ENCODE results near the gene MAN1A2. TPM values are rescaled to one million over a fixed set of nuclear protein-coding genes. Genes with fewer than 3 reads are reported as not detected.

MAN1A2 gene
- total and polyA plus RNA-seq, 5 donors from 2014 or later: 27.2 to 113 (median 43.8) TPM

- H3K27ac Mint-ChIP-seq: no peak overlapping the region
- H3K4me1 Mint-ChIP-seq: no peaks in the 10 kb centered on the region
- H3K36me3 ChIP-seq (ENCODE audit: control insufficient read depth, insufficient read depth, low read length): no peaks in the 10 kb centered on the region
Measured at GRCh38 chr1:117327011-117327410, 40.2 kb upstream of the MAN1A2 start.

DNA sequence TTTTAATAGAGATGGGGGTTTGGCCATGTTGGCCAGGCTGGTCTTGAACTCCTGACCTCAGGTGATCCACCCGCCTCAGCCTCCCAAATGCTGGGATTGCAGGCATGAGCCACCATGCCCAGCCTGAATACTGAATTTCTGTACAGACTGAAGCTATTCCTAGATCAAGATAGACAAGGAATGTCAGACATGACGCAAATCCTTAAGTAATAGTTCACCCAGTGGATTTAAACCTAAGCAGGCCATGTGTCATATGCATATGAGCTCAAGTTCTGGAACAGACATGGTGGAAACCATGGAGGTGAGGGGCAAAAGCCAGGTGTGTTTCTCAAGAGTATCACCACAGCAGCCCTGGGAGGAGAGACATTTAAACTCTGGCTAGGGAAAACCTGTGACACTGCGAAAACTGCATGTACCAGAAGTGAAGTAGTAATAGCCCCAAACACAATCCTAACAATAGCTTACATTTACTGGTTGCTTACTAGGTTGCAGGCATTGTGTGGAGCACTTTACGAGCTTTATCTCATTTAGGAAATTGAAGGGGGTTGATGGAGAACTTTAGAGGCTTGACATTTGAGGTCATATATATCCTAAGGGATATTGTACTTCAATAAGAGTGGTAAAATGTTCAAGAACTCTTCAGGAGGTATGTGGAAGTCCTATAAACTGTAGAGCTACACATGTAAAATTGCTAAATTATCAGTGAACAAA, 31.7 kb upstream of the MAN1A2 start:
- DNase-seq (no peak), ATAC-seq (ENCODE audit: low read depth in 2 of 2) (no peak)
- Histone ChIP-seq H3K4me1 (ENCODE audit: control insufficient read depth, insufficient read depth, low read length, poor library complexity, severe bottlenecking) (peaks cover 9% of the 10 kb centered on the region), H3K9me3 (ENCODE audit: control insufficient read depth in 2 of 2, low read length in 2 of 2) (no peaks in the 10 kb centered on the region), H3K36me3 (ENCODE audit: control insufficient read depth, insufficient read depth, low read length) (no peaks in the 10 kb centered on the region), H3K27me3 (ENCODE audit: control insufficient read depth, insufficient read depth, low read length) (no peaks in the 10 kb centered on the region), H3K4me3 (ENCODE audit: low read depth, low read length) (no peak overlapping the region), H3K27ac (ENCODE audit: insufficient read depth, low read length, poor library complexity, severe bottlenecking) (no peak overlapping the region)
- H3K4me3 Mint-ChIP-seq: no peak overlapping the region
- H3K27me3 Mint-ChIP-seq: peaks cover 8% of the 10 kb centered on the region
- no peaks in the 10 kb centered on the region for H3K36me3 Mint-ChIP-seq
- no peak overlapping the region for H3K27ac Mint-ChIP-seq
- no peaks in the 10 kb centered on the region for H3K9me3 Mint-ChIP-seq
- H3K4me1 Mint-ChIP-seq: peaks cover 0 to 18% (median 6%) of the 10 kb centered on the region in 4 donors

More at GRCh38 chr1:117327011-117327410, 40.2 kb upstream of the MAN1A2 start:
- Histone ChIP-seq H3K4me3 (ENCODE audit: low read depth, low read length) (no peak overlapping the region), H3K9me3 (ENCODE audit: control insufficient read depth in 2 of 2, low read length in 2 of 2) (no peaks in the 10 kb centered on the region), H3K27ac (ENCODE audit: insufficient read depth, low read length, poor library complexity, severe bottlenecking) (no peak overlapping the region), H3K27me3 (ENCODE audit: control insufficient read depth, insufficient read depth, low read length) (peaks cover 21% of the 10 kb centered on the region), H3K4me1 (ENCODE audit: control insufficient read depth, insufficient read depth, low read length, poor library complexity, severe bottlenecking) (no peaks in the 10 kb centered on the region)
- H3K27me3 Mint-ChIP-seq: peaks cover 39% of the 10 kb centered on the region
- DNase-seq: no peak
- H3K9me3 Mint-ChIP-seq: peaks cover 0 to 2% (median 0%) of the 10 kb centered on the region in 7 donors
- no peaks in the 10 kb centered on the region for H3K36me3 Mint-ChIP-seq
- H3K4me3 Mint-ChIP-seq: no peak overlapping the region
- no peak for ATAC-seq (ENCODE audit: low read depth in 2 of 2)

DNA sequence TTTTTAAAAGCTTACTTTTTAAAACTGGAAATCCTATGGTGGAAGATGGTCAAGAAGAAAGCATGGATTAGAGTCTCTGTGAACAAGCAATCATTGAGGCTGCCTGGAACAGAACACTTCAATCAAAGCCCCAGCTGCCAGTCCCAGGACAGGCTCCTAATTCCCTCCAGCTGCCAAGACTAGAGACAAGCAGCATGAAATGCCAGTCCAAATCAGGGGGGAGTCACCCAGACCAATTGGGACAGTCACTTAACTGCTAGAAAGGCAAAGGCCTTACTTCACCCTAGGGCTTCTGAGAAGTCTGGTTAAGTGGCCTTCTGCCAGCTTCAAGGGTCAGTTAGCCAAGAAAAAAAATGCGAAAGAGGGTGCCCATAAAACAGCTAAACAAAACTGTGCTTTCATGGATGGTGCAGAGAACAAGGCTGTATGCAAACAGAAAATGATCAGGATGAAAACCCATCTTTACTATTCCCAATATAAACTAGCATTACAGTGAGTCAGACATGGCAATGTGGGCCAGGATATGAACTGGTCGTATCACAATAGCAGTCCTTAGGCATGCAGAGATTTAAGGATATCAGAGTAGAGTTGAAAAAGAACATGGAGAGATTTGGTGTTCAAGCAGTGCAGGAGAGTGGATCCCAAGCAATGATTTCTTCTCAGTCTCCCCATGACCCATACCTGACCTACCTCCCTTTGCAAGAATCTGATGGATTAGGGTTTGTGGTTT, 31.0 kb upstream of the MAN1A2 start:
- H3K27me3 Mint-ChIP-seq: peaks cover 1% of the 10 kb centered on the region
- Histone ChIP-seq H3K27ac (ENCODE audit: insufficient read depth, low read length, poor library complexity, severe bottlenecking) (no peak overlapping the region), H3K9me3 (ENCODE audit: control insufficient read depth in 2 of 2, low read length in 2 of 2) (no peaks in the 10 kb centered on the region), H3K36me3 (ENCODE audit: control insufficient read depth, insufficient read depth, low read length) (no peaks in the 10 kb centered on the region), H3K4me3 (ENCODE audit: low read depth, low read length) (no peak overlapping the region), H3K4me1 (ENCODE audit: control insufficient read depth, insufficient read depth, low read length, poor library complexity, severe bottlenecking) (peaks cover 9% of the 10 kb centered on the region), H3K27me3 (ENCODE audit: control insufficient read depth, insufficient read depth, low read length) (no peaks in the 10 kb centered on the region)
- no peak for DNase-seq
- H3K27ac Mint-ChIP-seq: no peak overlapping the region
- H3K4me1 Mint-ChIP-seq: peaks cover 0 to 21% (median 9%) of the 10 kb centered on the region in 4 donors
- no peaks in the 10 kb centered on the region for H3K36me3 Mint-ChIP-seq
- no peak for ATAC-seq (ENCODE audit: low read depth in 2 of 2)
- no peak overlapping the region for H3K4me3 Mint-ChIP-seq
- H3K9me3 Mint-ChIP-seq: no peaks in the 10 kb centered on the region

GRCh38 chr1:117339866-117340700, 27.2 kb upstream of the MAN1A2 start:
- peak overlapping the region; percentile 49 to 70 (median 70) for H3K27ac Mint-ChIP-seq
- Histone ChIP-seq H3K36me3 (ENCODE audit: control insufficient read depth, insufficient read depth, low read length) (no peaks in the 10 kb centered on the region), H3K4me3 (ENCODE audit: low read depth, low read length) (no peak overlapping the region), H3K27me3 (ENCODE audit: control insufficient read depth, insufficient read depth, low read length) (no peaks in the 10 kb centered on the region), H3K9me3 (ENCODE audit: control insufficient read depth in 2 of 2, low read length in 2 of 2) (no peaks in the 10 kb centered on the region), H3K27ac (ENCODE audit: insufficient read depth, low read length, poor library complexity, severe bottlenecking) (no peak overlapping the region), H3K4me1 (ENCODE audit: control insufficient read depth, insufficient read depth, low read length, poor library complexity, severe bottlenecking) (peaks cover 21% of the 10 kb centered on the region)
- peak in 2 of 3 donors; percentile 50 to 60 for DNase-seq
- H3K4me1 Mint-ChIP-seq: peaks cover 9 to 45% (median 22%) of the 10 kb centered on the region in 4 donors
- H3K9me3 Mint-ChIP-seq: no peaks in the 10 kb centered on the region
- H3K4me3 Mint-ChIP-seq: no peak overlapping the region
- H3K36me3 Mint-ChIP-seq: no peaks in the 10 kb centered on the region
- H3K27me3 Mint-ChIP-seq: no peaks in the 10 kb centered on the region
- ATAC-seq (ENCODE audit: low read depth in 2 of 2): peak; percentile 73 to 78

- ATAC-seq (ENCODE audit: low read depth in 2 of 2) (no peak), DNase-seq (no peak)
- Histone ChIP-seq H3K36me3 (ENCODE audit: control insufficient read depth, insufficient read depth, low read length) (no peaks in the 10 kb centered on the region), H3K27ac (ENCODE audit: insufficient read depth, low read length, poor library complexity, severe bottlenecking) (no peak overlapping the region), H3K27me3 (ENCODE audit: control insufficient read depth, insufficient read depth, low read length) (no peaks in the 10 kb centered on the region), H3K4me3 (ENCODE audit: low read depth, low read length) (peak overlapping the region; percentile 44), H3K9me3 (ENCODE audit: control insufficient read depth in 2 of 2, low read length in 2 of 2) (no peaks in the 10 kb centered on the region), H3K4me1 (ENCODE audit: control insufficient read depth, insufficient read depth, low read length, poor library complexity, severe bottlenecking) (peaks cover 31% of the 10 kb centered on the region)
- no peaks in the 10 kb centered on the region for H3K27me3 Mint-ChIP-seq
- H3K27ac Mint-ChIP-seq: peak overlapping the region in 1 of 3 donors; percentile 36
- peaks cover 10 to 50% (median 27%) of the 10 kb centered on the region in 4 donors for H3K4me1 Mint-ChIP-seq
- no peak overlapping the region for H3K4me3 Mint-ChIP-seq
- peaks cover 0 to 1% (median 0%) of the 10 kb centered on the region in 7 donors for H3K9me3 Mint-ChIP-seq
- H3K36me3 Mint-ChIP-seq: no peaks in the 10 kb centered on the region
Measured at GRCh38 chr1:117341123-117341522, 26.1 kb upstream of the MAN1A2 start.

GRCh38 chr1:117342397-117342796, 24.9 kb upstream of the MAN1A2 start:
- peak in 1 of 3 donors; percentile 49 for DNase-seq
- Mint-ChIP-seq H3K4me3 (peak overlapping the region; percentile 8 to 67 (median 22)), H3K27me3 (no peaks in the 10 kb centered on the region), H3K4me1 (peaks cover 16 to 62% (median 35%) of the 10 kb centered on the region in 4 donors), H3K27ac (peak overlapping the region in 2 of 3 donors; percentile 59 to 90), H3K9me3 (peaks cover 0 to 4% (median 0%) of the 10 kb centered on the region in 7 donors), H3K36me3 (no peaks in the 10 kb centered on the region)
- H3K27me3 ChIP-seq (ENCODE audit: control insufficient read depth, insufficient read depth, low read length): no peaks in the 10 kb centered on the region
- no peaks in the 10 kb centered on the region for H3K36me3 ChIP-seq (ENCODE audit: control insufficient read depth, insufficient read depth, low read length)
- H3K4me1 ChIP-seq (ENCODE audit: control insufficient read depth, insufficient read depth, low read length, poor library complexity, severe bottlenecking): peaks cover 38% of the 10 kb centered on the region
- peak overlapping the region; percentile 55 for H3K4me3 ChIP-seq (ENCODE audit: low read depth, low read length)
- no peaks in the 10 kb centered on the region for H3K9me3 ChIP-seq (ENCODE audit: control insufficient read depth in 2 of 2, low read length in 2 of 2)
- ATAC-seq (ENCODE audit: low read depth in 2 of 2): no peak
- no peak overlapping the region for H3K27ac ChIP-seq (ENCODE audit: insufficient read depth, low read length, poor library complexity, severe bottlenecking)

- peak; percentile 89 to 92 for ATAC-seq (ENCODE audit: low read depth in 2 of 2)
Measured at GRCh38 chr1:117346206-117346928, 20.9 kb upstream of the MAN1A2 start.

More at GRCh38 chr1:117346206-117346928, 20.9 kb upstream of the MAN1A2 start:
- Mint-ChIP-seq H3K4me1 (peaks cover 21 to 56% (median 33%) of the 10 kb centered on the region in 4 donors), H3K9me3 (peaks cover 0 to 4% (median 0%) of the 10 kb centered on the region in 7 donors), H3K36me3 (no peaks in the 10 kb centered on the region), H3K4me3 (peak overlapping the region; percentile 10 to 55 (median 46)), H3K27me3 (no peaks in the 10 kb centered on the region), H3K27ac (peak overlapping the region; percentile 30 to 77 (median 67))
- H3K9me3 ChIP-seq (ENCODE audit: control insufficient read depth in 2 of 2, low read length in 2 of 2): no peaks in the 10 kb centered on the region
- no peaks in the 10 kb centered on the region for H3K27me3 ChIP-seq (ENCODE audit: control insufficient read depth, insufficient read depth, low read length)
- DNase-seq: peak in 2 of 3 donors; percentile 52 to 73
- peak overlapping the region; percentile 63 for H3K4me3 ChIP-seq (ENCODE audit: low read depth, low read length)
- H3K36me3 ChIP-seq (ENCODE audit: control insufficient read depth, insufficient read depth, low read length): no peaks in the 10 kb centered on the region
- peaks cover 29% of the 10 kb centered on the region for H3K4me1 ChIP-seq (ENCODE audit: control insufficient read depth, insufficient read depth, low read length, poor library complexity, severe bottlenecking)
- H3K27ac ChIP-seq (ENCODE audit: insufficient read depth, low read length, poor library complexity, severe bottlenecking): peak overlapping the region; percentile 63

Data from CD4-positive, CD25-positive, alpha-beta regulatory T cell (primary cell).